Measurements from ENCODE around the gene LYZ.
A peak's percentile ranks its signal among the peaks of the same experiment; 100 is the strongest.

LYZ gene

DNA sequence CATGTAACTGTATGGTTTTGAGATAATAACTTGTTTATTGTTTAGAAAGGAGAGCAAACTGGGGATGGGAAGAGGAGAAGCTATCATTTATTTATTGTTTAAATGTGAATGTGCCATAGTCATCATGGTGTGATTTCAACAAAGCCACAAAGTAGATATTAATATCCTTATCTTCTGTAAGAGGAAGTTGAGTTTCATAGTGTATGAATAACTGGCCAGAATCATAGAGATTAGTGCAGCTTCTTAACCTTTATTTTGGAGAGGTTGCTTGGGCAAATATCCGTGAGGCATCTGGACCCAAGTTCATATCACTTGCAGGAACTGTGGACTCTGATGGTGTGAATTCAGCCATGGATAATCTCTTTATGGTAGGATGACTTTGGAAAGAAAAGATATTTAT lies 26.8 kb upstream of the LYZ start:
- in situ Hi-C loops (cut with MboI; ENCODE audit: low pct_unique_long_range_greater_than_20kb, low sequenced_read_pairs, unreplicated experiment) = no loop called here
- no peak for DNase-seq (ENCODE audit: low spot score)
- TF ChIP-seq, protein P1, sequence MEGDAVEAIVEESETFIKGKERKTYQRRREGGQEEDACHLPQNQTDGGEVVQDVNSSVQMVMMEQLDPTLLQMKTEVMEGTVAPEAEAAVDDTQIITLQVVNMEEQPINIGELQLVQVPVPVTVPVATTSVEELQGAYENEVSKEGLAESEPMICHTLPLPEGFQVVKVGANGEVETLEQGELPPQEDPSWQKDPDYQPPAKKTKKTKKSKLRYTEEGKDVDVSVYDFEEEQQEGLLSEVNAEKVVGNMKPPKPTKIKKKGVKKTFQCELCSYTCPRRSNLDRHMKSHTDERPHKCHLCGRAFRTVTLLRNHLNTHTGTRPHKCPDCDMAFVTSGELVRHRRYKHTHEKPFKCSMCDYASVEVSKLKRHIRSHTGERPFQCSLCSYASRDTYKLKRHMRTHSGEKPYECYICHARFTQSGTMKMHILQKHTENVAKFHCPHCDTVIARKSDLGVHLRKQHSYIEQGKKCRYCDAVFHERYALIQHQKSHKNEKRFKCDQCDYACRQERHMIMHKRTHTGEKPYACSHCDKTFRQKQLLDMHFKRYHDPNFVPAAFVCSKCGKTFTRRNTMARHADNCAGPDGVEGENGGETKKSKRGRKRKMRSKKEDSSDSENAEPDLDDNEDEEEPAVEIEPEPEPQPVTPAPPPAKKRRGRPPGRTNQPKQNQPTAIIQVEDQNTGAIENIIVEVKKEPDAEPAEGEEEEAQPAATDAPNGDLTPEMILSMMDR (IDR thresholded peaks at IDR 0.05; ENCODE audit: extremely low read depth, insufficient read depth, missing control alignments) = no peak

DNA sequence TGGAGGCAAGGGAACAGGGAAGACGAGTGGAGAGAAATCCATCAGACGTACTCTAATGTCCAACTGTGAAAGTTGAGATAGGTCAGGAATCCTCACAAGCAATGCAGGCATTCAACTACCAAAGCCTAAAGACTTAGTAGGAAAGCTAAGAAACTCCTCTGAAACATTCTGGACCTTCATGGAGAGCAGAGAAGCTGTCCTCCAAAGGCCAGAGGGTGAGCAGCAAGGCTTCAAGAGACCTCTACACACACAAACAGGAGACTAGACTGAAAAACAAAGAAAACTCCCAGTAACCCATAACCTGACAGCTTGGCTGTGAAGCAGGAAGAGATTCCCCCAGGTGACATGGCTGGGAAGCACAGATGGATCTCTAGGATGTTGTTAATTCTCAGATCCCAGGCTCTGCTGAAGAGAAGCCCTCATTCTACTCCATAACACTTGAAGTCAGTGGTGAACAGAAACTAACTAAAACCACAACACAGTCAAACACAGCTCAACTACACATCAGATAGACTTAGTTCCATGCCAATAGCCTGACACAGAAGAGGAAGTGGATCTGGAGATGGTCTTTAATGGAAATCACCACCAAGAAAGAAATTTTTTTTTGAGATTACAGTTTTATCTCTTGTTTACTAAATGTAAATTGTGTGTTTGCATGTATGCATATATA lies 23.2 kb upstream of the LYZ start:
- peak; percentile 29 for DNase-seq (ENCODE audit: low spot score)
- in situ Hi-C loops (cut with MboI; ENCODE audit: low pct_unique_long_range_greater_than_20kb, low sequenced_read_pairs, unreplicated experiment) = no loop called here
- TF ChIP-seq, protein P1 (IDR thresholded peaks at IDR 0.05; ENCODE audit: extremely low read depth, insufficient read depth, missing control alignments) = no peak

DNA sequence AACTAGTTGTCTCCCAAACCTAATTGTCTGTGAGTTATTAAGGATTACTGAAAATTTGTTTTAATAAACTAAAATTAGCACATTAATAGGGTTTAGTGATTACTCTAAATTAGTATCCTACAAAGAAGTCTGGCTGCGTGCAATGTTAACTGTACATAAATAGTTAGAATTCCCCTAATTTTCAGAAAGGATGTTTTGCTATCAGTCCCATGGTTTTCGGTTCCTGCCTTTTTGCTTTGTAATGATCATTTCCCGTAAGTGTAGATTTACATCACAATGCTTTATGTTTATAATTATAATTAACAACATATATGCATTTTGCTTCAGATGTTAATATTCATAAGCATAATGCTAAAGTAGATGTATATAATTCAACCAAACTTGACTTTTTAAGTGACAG lies 19.8 kb upstream of the LYZ start:
- in situ Hi-C loops (cut with MboI; ENCODE audit: low pct_unique_long_range_greater_than_20kb, low sequenced_read_pairs, unreplicated experiment) = no loop called here
- TF ChIP-seq, protein P1 (IDR thresholded peaks at IDR 0.05; ENCODE audit: extremely low read depth, insufficient read depth, missing control alignments) = no peak
- DNase-seq (ENCODE audit: low spot score) = no peak

DNA sequence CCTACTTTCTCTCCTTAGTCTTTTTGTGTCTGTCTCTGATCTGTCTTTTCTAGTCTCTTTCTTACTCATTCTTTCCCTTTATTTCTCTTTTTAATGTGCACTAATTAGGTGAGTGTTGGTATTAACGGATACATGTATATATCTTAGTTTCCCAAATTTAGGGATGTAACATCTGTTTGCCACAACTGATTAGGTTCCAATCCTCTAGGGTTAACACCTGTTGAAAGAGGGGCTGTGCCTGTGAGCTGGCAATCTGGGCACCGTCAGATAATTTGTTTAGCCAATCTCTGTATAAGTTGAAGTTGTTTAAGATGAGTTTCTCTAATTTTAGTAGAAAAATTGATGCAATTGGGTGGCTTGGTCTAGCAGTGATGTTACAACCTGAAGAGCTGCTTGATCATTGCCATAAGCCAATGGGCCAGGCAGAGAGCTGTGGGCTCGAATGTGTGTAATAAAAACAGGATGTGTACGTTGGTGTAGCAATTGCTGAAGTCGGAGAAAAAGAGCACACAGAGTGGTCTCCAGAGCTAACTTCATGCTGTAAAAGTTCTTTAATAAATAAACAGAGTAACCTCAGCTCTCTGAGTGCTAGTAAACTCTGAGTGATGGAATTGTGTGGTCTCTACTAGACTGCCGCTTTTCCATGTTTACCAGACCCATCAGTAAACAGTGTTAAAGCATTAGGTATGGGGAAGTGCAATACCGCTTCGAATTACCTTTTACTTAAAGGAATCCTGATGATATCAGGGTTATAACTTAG lies 18.3 kb upstream of the LYZ start:
- DNase-seq (ENCODE audit: low spot score) = no peak
- TF ChIP-seq, protein P1 (IDR thresholded peaks at IDR 0.05; ENCODE audit: extremely low read depth, insufficient read depth, missing control alignments) = no peak

DNA sequence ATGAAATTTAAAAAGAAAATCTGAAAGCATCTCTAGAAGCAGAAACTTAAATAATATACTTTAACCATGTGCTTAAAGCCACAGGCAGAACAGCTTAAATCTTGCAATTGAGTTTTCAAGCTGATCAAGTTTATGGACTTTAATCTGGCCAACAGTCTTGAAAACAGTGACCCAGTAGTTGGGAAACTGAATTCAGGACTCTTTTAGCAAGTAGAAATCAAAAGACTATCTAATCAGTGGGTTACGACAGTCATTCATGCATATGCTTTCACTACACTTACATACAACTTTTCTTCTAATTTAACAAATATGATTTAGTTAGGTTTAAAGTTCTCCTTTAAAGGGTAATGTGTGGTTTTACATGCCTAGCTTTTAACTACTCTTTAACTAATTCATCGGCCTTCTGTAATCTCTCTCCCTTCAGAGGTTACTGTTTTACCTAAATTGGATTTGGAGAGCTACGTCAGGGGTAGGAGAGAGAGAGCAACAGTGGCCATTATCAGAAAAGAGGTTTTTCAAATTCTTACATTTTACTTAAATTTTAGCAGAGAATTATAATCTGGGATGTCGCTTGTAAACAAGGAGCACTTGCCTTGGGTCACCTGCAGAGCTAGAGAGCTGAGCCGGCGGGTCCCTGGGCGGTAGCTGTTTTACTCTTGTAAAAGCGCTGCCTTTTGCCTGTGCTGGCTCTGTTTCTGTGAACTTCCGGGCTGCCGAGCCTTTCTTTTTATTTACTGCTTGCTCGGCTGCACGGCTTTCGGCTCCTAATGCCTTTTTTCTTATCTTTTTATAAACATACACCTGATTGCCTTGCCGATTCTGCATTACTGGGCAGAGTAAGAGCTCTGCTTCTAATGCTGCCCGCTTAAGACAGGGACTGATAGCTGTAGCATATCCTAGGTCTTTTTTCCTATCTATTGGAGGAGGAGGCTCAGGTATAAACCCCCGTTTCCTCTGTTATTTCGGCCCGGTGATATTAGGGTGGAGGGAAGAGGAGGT lies 17.4 kb upstream of the LYZ start:
- TF ChIP-seq, protein P1 (IDR thresholded peaks at IDR 0.05; ENCODE audit: extremely low read depth, insufficient read depth, missing control alignments) = no peak
- in situ Hi-C loops (cut with MboI; ENCODE audit: low pct_unique_long_range_greater_than_20kb, low sequenced_read_pairs, unreplicated experiment) = no loop called here
- peak; percentile 26 for DNase-seq (ENCODE audit: low spot score)

More for the DNA sequence above, 18.3 kb upstream of the LYZ start:
- in situ Hi-C loops (cut with MboI; ENCODE audit: low pct_unique_long_range_greater_than_20kb, low sequenced_read_pairs, unreplicated experiment) = no loop called here

DNA sequence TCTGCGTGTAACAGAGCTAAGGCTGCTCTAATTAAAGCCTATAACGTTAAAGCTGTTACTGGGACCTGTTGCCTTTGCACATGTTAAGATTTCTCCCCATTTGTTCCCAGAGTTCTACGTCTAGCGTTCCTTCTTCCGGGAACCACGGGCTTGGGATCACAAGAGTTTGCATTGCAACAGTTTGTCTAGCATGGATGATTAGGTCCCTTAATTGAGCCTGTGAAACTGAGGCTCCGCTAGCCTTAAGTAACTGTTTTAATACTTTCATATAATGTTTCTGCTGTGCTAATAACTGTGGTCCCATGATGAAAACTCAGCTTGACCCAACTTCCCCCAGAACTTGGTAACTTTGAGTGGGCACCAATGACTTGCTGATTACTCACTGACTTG lies 16.7 kb upstream of the LYZ start:
- no peak for DNase-seq (ENCODE audit: low spot score)
- TF ChIP-seq, protein P1 (IDR thresholded peaks at IDR 0.05; ENCODE audit: extremely low read depth, insufficient read depth, missing control alignments) = no peak
- in situ Hi-C loops (cut with MboI; ENCODE audit: low pct_unique_long_range_greater_than_20kb, low sequenced_read_pairs, unreplicated experiment) = no loop called here

All from GM13977 (cell line).